Gastroesophageal sphincter (tissue), 3 donors: ENCODE data around the gene CDH23.

Experiments used
- EP300 ChIP-seq: sonication (generic); formaldehyde crosslinking; IDR thresholded peaks from one replicate; pipeline ENCODE4 v1.6.1; 2017; ENCODE audit warnings: antibody characterized with exemption, mild to moderate bottlenecking
- POLR2A ChIP-seq, 2 donors: fragments of 450-650 bp; IDR thresholded peaks; one replicate each; pipeline ENCODE4 v1.6.1; 2017; ENCODE audit warnings: antibody characterized with exemption in 2 of 2, mild to moderate bottlenecking in 2 of 2, moderate library complexity in 1 of 2
- POLR2AphosphoS5 ChIP-seq: sonication (generic); formaldehyde crosslinking; IDR thresholded peaks from one replicate; pipeline ENCODE4 v1.6.1; 2017; ENCODE audit warnings: antibody characterized with exemption
- TF ChIP-seq, protein P1 (sequence below), 4 experiments: fragments of 200-600 bp in 2 of 4; fragments of 450-650 bp in 2 of 4; sonication (generic) in 1 of 4; IDR thresholded peaks; one replicate each; pipeline ENCODE4 v1.5.1; 2017 to 2019; ENCODE audit warnings: antibody characterized with exemption in 4 of 4, mild to moderate bottlenecking in 2 of 4, moderate library complexity in 2 of 4

DNA sequence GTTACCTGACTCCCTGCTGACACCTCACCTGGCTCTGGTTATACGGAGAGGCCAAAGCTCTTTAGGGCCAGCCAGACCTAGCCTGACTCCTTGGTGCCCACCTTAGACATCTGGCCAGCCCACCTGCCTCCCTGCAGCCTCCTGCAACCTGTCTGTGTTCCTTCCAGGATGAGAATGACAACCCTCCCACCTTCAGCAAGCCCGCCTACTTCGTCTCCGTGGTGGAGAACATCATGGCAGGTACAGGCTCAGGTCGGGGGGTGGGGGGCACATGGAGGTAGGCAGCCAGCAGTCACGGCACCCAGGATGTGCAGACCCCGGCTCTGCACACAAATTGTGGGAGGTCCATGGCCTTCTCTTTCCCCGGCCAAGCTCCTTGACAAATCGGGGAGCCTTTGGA, 290.8 kb downstream of the CDH23 start:
- TF ChIP-seq POLR2A (IDR thresholded peaks at IDR 0.05) (no peak), POLR2AphosphoS5 (no peak), EP300 (no peak)
- TF ChIP-seq, protein P1, sequence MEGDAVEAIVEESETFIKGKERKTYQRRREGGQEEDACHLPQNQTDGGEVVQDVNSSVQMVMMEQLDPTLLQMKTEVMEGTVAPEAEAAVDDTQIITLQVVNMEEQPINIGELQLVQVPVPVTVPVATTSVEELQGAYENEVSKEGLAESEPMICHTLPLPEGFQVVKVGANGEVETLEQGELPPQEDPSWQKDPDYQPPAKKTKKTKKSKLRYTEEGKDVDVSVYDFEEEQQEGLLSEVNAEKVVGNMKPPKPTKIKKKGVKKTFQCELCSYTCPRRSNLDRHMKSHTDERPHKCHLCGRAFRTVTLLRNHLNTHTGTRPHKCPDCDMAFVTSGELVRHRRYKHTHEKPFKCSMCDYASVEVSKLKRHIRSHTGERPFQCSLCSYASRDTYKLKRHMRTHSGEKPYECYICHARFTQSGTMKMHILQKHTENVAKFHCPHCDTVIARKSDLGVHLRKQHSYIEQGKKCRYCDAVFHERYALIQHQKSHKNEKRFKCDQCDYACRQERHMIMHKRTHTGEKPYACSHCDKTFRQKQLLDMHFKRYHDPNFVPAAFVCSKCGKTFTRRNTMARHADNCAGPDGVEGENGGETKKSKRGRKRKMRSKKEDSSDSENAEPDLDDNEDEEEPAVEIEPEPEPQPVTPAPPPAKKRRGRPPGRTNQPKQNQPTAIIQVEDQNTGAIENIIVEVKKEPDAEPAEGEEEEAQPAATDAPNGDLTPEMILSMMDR (IDR thresholded peaks at IDR 0.05): no peak
